Left renal cortex interstitium (tissue), 4 donors: ENCODE results near the gene SAMD3. TPM values are rescaled to one million over a fixed set of nuclear protein-coding genes. Genes with fewer than 3 reads are reported as not detected.
"Not testable (repeated sequence)": the region's sequence is repeated elsewhere in the genome, so short reads cannot be mapped to it uniquely, and the experiment has no call there.

Experiments
- DNase-seq, 4 donors: peaks; one replicate each; pipeline ENCODE4 v3.0.0-alpha.2; 2013; ENCODE audit warnings: low read depth in 4 of 4, low spot score in 2 of 4, missing footprints in 1 of 4
- polyA plus RNA-seq, 4 donors: library from polyadenylated mRNA; unstranded; fragments of 120-200 nt; gene quantifications; one replicate each; pipeline ENCODE4 v1.2.1, GENCODE V29; 2013; ENCODE audit not compliant: insufficient read length in 4 of 4

Gene SAMD3
- polyA plus RNA-seq, 4 donors, result 0.88 to 1.8 (median 1.2) TPM

DNA sequence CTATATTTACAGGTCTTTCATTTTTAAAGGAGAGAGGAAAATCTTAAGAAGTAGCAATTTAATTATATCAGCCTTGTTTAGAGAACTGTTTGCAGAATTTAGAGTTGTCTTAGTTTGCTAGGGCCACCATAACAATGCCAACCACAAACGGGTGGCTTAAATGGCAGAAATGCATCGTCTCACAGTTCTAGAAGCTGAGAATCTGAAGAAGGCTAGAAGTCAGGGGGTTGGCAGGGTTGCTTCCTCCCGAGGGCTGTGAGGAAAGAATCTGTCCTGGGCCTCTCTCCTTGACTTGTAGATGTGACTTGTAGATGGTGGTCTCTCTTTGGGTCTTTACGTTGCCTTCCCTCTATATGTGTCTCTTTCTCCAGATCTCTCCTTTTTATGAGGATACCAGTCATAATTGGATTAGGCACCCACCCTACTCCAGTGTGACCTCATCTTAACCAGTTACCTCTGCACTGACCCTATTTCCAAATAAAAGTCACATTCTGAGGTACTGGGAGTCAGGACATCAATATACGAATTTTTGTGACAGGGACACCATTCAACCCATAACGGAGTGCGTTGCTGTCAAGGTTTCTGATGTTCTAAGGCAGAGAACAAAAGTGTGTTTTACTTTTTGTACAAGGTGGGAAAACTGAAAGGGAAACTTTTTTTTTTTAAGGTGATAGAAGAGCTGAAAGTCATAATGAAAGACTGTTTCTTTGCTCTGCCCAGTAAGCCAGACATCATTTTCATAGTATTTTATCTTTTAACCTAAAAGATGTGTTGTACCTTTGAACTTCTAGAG, 84.4 kb downstream of the SAMD3 start:
- no peak for DNase-seq

DNA sequence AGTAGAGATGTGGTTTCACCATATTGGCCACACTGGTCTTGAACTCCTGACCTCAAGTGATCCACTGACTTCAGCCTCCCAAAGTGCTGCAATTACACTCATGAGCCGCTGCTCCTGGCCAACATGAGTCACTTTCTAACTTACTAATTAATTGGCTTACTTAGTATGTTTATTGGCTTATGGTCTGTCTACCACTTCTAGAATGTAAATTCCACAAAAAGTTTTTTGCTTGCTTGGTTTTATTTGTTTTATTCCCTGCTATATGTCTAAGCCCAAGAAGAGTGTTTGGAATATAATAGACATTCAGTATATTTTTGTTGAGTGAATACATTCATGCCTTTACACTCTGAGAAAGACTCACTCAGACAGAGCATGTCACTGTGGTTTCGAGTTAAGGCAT, 86.0 kb downstream of the SAMD3 start:
- no peak for DNase-seq

DNA sequence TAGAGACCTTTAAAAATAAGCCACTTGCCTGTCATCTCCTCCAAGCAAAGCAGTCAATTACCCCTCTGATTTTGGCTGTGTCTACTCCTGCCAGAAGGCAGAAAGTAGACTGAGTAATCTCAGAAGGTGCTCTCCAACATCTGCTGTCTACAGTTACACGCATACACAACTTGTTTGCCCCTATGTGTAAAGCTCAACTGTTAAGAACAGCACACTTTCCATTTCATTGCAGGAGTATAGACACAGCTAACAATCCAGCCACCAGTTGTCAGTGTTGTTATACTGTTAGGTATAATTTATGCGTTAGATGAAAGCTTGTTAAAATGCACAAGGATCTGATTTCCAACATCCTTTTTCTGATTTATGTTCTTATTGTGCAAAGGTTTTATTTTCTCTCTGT, 88.2 kb downstream of the SAMD3 start:
- DNase-seq, result no peak

DNA sequence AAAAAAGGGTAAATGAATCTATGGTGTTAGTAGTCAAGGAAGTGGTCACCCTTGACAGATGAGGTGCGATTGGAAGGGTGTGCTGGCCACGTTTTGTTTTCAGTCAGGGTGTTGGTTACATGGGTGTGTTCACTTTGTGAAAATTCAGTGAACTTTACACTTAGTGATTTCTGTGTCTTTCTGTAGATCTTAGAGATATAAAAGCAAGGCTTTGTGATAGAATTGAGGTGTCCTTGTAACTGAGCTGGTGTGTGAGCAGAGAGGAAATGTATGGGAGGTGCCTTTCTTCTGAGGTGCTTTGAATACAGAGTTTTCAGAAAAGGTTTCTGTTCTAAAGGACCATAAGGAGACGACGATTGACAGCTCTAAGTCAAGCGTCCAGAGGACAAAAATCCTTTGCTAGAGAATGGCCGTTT, 90.5 kb downstream of the SAMD3 start:
- DNase-seq, result no peak

DNA sequence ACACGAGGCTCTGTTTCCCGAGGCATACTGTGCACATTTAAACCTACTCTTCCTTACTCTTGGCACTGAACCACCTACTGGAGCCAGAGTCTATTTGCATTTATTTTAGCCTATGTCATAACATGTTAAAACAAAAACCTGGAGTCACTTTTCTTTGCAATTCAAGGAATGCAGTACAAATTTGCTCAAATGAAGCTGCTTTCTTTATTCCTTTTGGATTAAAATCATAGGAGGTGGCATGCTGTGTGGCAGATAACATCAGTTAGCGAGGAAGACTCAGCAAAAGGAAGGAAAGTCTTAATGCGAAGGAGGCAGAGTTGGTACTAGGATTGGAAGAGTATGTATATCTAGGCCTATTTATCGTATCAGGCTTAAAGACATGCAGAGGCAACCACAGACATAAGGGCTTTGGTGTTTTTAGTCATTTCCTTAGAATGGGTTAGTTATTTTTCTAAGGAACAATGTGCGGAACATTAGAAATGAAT, 92.9 kb downstream of the SAMD3 start:
- no peak for DNase-seq

DNA sequence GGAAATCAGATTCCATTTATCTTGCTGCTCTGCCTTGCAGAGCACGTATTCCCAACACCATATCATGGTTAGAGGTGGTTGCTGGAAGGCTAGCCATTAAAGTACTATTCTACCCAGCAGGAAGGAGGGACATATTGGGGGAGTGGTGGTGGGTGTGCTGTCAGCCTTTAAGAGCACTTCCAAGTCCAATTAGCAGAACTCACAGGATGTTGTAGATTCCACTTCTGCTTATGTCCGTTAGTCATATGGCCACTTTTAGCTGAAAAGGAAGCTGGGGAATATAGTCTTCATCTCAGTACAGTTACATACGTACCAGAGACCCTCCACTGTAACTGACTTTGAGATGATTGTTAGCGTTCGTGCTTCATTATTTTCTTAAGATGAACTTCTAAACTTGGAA, 94.4 kb downstream of the SAMD3 start:
- DNase-seq, result no peak

DNA sequence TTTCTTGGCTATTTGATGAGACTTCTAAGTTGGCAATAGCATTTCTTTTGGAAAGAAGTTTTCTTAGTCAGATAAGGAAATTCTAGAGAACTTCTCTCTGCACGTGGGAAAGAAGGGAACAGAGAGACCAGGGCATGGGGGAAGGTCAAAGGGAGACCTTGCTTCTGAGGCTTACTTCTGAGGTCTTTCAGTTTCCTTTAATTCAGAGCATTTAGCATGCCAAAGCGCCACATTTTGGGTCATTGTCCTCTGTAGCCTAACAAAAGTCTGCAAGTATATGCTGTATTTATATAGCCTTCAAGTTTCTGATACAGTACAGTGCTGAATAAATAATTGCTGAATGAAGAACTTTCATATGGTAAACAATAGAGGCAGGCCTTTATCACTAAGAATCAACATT, 95.6 kb downstream of the SAMD3 start:
- no peak for DNase-seq

DNA sequence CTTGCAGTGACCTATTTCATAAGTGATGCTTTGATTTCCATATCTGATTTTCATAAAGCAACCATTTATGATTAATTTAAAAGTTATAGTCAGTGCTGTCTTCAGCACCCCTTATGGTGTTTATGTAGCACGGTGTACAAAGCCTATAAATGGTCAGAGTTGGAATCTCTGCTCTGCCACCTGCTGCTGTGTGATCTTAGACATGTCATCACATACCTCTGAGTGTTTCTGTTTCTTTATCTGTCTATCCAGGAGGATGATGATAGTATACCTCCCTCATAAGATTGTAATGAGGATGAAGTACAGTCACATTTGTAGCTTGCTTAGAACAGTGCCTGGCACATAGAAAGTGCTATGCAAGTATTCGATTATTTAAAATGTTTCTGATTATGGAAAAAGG, 100.5 kb downstream of the SAMD3 start:
- DNase-seq, result no peak

DNA sequence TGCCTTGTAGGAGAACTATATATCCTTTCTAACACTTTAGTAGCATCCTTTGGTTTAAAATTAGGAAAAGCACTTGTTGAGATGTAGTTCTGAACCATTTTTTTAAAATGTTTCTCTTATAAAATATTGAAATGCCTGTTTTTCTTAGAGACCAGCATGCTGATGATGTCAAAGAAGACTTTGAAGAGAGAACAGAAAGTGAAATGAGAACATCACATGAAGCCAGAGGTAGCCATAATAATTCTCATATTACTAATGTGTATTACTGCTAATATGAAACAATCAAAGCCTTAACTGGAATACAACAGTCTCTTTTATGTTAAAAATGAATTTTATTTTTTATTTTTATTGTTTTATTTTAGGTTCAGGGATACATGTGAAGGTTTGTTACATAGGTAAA, 102.0 kb downstream of the SAMD3 start:
- no peak for DNase-seq

DNA sequence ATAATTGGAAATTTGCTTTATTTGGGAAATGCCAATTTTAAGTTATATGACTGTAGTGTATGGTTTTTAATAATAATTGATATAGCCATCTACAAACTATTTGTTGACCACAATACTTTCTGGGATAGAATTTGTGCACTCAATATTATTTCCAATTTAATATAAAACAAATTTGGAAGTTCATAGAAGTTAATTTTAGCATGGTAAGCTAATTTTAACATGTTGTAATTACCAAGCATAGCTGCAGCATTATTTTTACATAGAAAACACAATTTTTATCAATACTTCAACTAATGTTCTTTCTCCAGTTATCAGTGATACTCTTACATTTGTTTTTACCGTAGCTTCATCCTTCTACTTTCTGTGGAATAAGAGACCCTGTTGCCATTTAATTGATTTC, 103.5 kb downstream of the SAMD3 start:
- DNase-seq, result no peak

DNA sequence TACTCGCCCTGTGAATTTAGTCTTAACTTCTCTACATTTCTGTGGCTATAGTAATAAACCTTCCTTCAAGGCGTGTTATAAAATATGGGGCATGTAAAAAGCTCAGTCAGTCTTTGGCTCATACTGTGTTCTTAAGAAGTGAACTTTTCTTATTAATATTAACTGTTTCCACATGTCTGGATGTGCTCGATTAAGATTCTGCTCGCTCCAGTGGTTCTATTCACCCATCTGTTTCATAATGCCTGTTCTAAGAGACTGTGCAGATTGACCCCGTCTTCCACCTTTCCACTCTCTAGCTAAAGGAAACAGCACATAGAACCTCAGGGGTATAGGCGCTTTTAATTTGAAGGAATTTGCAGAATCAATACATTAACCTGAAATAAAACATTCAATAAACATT, 104.5 kb downstream of the SAMD3 start:
- DNase-seq, result peak in 1 of 4 donors; percentile 16

DNA sequence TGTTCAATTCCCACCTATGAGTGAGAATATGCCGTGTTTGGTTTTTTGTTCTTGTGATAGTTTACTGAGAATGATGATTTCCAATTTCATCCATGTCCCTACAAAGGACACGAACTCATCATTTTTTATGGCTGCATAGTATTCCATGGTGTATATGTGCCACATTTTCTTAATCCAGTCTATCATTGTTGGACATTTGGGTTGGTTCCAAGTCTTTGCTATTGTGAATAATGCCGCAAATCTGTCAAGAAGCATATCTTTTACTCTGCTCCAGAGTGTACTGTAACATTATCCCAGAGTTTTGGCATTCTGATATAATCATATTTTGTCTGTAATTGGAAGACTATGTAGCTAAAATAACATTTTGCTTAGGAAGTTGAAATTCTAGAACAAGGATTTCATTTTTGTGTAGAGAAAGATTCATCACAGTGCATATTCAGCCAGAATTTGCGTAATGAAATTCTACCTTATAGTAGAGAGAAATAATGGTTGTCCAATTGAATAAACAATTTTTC, 105.5 kb downstream of the SAMD3 start:
- DNase-seq, result not testable (repeated sequence)

DNA sequence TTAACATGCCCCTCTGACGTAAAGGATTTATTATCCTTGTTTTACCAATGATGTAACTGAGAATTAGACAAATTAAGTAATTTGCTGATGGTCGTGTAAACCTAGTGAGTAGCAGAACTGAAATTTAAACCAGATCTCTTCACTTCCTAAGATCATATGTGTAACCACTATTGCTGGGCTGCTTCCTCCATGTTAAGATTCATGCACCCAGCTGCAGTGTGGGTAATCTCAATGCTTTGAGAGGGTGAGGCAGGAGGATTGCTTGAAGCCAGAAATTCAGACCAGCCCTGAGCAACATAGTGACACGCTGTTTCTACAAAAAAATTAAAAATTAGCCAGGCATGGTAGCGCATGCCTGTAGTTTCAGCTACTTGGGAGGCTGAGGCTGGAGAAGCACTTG, 106.5 kb downstream of the SAMD3 start:
- no peak for DNase-seq

DNA sequence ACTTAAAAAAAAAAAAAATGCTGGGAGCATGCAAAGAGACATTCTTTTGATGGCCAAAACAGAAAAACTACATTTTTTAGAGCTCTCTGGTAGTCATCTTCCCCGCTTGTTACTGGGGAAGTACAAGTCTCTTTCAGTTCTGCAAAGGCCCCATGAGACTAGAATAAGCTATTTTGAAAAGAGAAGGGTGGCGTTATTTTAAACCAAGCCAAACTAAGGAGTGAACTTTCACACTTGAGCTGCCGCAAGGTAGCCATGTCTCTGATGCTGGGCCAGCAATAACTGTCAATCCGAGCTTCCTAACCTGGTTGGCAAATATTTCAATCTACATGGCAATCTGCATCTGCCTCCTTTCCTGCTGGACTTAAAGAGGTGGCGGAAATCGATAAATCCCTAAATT, 107.7 kb downstream of the SAMD3 start:
- no peak for DNase-seq

DNA sequence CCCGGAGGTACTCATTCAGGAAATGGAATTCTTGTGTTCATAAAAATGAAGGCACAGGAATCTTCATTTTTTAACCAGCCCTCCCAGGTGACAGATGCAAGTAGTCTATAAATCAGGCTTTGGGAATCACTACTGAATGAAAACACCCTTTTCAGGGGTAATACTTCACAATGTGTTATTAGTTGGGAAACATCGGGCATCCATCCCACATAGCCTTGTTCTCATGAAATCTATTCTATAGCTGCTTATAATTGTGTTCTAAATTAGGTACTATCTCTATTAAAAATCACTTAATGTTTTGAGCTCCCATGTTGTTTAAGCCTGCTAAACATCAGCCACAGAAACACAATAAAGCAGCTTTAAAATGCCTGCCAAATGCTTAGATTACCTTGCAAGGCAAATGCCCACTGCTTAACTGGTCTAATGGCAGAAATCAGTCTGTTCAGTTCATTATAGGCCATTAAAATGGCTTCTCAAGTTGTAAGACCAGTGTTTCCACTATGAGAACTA, 109.5 kb downstream of the SAMD3 start:
- DNase-seq, result no peak

DNA sequence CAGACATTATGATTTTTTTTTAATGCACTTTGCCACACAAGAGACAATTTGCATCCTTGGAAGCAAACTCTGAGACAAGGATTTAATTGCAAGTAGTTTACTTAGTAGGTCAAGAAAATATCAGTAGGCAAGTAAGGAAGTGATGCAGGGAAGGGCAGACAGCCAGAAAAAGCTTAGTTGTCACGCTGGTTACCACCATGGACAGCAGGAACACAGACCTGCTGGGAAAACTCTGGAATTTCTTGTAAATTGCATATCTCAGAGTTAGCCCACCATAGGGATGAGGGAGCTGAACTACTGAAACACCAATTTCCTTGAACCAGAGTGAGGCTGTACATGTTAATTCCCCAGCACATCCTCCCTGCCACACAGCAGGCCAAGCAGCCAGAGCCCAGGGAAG, 111.7 kb downstream of the SAMD3 start:
- no peak for DNase-seq

DNA sequence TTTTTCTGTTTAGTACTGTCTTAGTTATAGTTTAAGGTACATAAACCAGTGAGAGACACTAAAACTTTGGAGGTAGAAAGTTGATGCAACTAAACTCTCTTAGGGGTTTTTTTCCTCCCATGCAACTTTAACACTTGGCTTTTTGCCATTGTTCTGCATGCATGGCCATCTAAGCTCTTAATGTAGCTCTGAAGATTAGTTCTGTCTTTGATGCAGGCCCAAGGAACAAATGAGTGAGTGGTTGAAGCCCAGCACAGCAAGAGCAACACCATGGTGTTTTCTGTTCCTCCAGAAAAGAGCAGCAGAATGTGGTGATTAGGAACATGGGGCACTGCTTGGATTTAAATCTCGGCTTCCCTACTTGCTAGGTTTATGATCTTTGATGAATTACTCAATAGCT, 115.0 kb downstream of the SAMD3 start:
- DNase-seq, result no peak

DNA sequence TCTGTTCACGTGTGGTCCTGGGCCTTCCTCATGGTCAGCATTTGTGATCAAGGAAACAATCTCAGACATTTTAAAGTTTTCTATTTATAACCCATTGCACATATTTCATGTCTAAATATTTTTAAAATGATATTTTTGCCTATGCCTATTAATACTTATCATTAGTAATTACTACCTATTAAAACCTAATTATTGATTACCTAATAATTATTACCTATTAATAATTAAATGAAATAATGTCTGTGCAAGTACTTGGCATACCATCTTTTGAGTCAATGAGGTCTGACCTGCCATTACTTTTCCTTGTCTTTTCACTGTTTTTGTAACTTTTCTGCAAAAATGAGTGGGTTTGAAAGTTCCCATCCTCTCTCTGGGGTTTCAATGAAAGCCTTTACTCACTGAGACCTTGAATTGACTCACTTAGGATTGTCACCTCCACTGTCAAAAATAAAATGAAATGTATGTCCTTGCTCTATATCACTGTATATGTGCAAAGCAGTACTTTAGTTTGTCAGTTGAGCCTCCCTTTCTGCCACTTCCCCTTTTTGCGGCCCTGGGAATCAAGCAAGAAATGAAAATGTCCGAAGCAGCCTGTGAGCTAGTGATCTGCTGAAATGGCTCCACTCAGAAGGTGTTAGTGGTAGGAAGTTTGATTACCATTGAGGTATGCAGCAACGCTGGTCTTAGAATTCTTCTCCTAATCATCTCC, 116.6 kb downstream of the SAMD3 start:
- no peak for DNase-seq

DNA sequence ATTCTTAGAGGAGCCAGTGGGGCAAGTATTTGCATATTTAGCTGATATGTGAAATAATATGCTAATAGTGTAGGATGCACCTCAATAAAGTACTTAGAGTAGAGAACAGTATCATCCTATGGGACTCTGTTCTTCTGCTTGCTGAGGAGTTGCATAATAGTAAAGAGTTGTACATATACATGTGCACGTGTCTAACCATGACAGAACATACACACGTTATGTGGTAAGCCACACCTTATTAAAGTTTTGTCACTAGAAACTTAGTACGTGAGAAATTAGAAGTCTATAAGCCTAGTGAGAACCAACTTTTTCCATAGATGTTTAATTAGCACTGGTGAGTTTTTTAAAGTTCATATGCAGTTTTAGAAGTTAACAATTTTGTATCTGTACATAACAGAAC, 123.6 kb downstream of the SAMD3 start:
- DNase-seq, result no peak

DNA sequence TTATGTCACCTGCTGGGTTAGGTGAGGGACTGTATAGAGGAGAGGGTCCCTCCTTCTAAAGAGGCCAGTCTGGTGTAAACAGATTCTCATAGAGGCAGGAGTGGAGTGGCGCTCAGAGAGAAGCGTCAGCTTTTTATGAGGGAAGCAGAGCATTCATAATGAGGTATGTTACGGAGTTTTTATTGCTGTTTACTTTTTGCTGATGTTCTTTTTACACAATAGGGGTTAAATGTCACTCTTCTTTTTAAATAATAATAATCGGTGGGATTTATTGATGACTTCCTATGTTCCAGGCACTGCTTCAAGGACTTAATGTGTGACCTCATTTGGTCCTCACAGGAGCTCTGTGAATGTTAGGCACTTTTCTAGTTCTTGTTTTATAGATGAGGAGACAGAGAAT, 124.4 kb downstream of the SAMD3 start:
- no peak for DNase-seq
